IPS-20b (cell line): Measurements from ENCODE around the gene MAP3K21.
A peak's percentile ranks its signal among the peaks of the same experiment; 100 is the strongest.

Experiments used
- H3K27ac ChIP-seq: one replicate; pipeline ENCODE4 v1.5.1; 2013; ENCODE audit warnings: low read length
- H3K27me3 ChIP-seq: 2 replicates; pipeline ENCODE4 v1.6.1; 2013; ENCODE audit warnings: mild to moderate bottlenecking, low read length, inconsistent platforms; ENCODE audit not compliant: insufficient read depth
- H3K36me3 ChIP-seq: 2 replicates; pipeline ENCODE4 v1.6.1; 2013; ENCODE audit warnings: low read depth, mild to moderate bottlenecking, inconsistent platforms, low read length, moderate library complexity; ENCODE audit not compliant: insufficient read depth
- H3K4me1 ChIP-seq: 2 replicates; pipeline ENCODE4 v1.6.1; 2013; ENCODE audit warnings: mild to moderate bottlenecking, control low read depth, inconsistent platforms, low read length, moderate library complexity; ENCODE audit not compliant: insufficient read depth
- H3K4me3 ChIP-seq: 2 replicates; pipeline ENCODE4 v1.5.1; 2013; ENCODE audit warnings: mild to moderate bottlenecking, low read length, inconsistent platforms
- H3K9ac ChIP-seq: 2 replicates; pipeline ENCODE4 v1.6.1; 2013; ENCODE audit warnings: low read depth, mild to moderate bottlenecking, inconsistent platforms, low read length, moderate library complexity
- H3K9me3 ChIP-seq: 2 replicates; pipeline ENCODE4 v1.6.1; 2013; ENCODE audit warnings: mild to moderate bottlenecking, low read depth, low read length, inconsistent platforms; ENCODE audit not compliant: insufficient read depth

MAP3K21 gene

GRCh38 chr1:233295975-233296322 is 31.6 kb upstream of the MAP3K21 start:
- Histone ChIP-seq H3K9ac (peak overlapping the region; percentile 90; the same call in 1 of the 2 replicates), H3K4me3 (peak overlapping the region; percentile 86; the same call in 1 of the 2 replicates), H3K27ac (no peak overlapping the region), H3K27me3 (no peaks in the 10 kb centered on the region), H3K36me3 (peaks cover 2% of the 10 kb centered on the region; the same call in 1 of the 2 replicates), H3K4me1 (peaks cover 30% of the 10 kb centered on the region), H3K9me3 (no peaks in the 10 kb centered on the region)

GRCh38 chr1:233299450-233299849 is 28.1 kb upstream of the MAP3K21 start:
- no peak overlapping the region for H3K9ac ChIP-seq
- peaks cover 4% of the 10 kb centered on the region; the same call in 1 of the 2 replicates for H3K9me3 ChIP-seq
- H3K4me3 ChIP-seq, result no peak overlapping the region
- no peak overlapping the region for H3K27ac ChIP-seq
- peaks cover 4% of the 10 kb centered on the region for H3K4me1 ChIP-seq
- no peaks in the 10 kb centered on the region for H3K27me3 ChIP-seq
- no peaks in the 10 kb centered on the region for H3K36me3 ChIP-seq

GRCh38 chr1:233300326-233300725 is 27.2 kb upstream of the MAP3K21 start:
- peaks cover 4% of the 10 kb centered on the region for H3K4me1 ChIP-seq
- H3K4me3 ChIP-seq, result no peak overlapping the region
- H3K27ac ChIP-seq, result no peak overlapping the region
- H3K9me3 ChIP-seq, result peaks cover 4% of the 10 kb centered on the region; the same call in 1 of the 2 replicates
- no peaks in the 10 kb centered on the region for H3K27me3 ChIP-seq
- H3K9ac ChIP-seq, result no peak overlapping the region
- H3K36me3 ChIP-seq, result no peaks in the 10 kb centered on the region

GRCh38 chr1:233304489-233305102 is 22.9 kb upstream of the MAP3K21 start:
- H3K27me3 ChIP-seq, result no peaks in the 10 kb centered on the region
- H3K4me1 ChIP-seq, result no peaks in the 10 kb centered on the region
- H3K27ac ChIP-seq, result no peak overlapping the region
- peaks cover 4% of the 10 kb centered on the region; the same call in 1 of the 2 replicates for H3K9me3 ChIP-seq
- H3K4me3 ChIP-seq, result no peak overlapping the region
- H3K9ac ChIP-seq, result no peak overlapping the region
- no peaks in the 10 kb centered on the region for H3K36me3 ChIP-seq

- Histone ChIP-seq H3K9me3 (no peaks in the 10 kb centered on the region), H3K27ac (no peak overlapping the region), H3K4me3 (no peak overlapping the region), H3K4me1 (peaks cover 4% of the 10 kb centered on the region; the same call in 1 of the 2 replicates), H3K36me3 (no peaks in the 10 kb centered on the region), H3K27me3 (no peaks in the 10 kb centered on the region), H3K9ac (no peak overlapping the region)
These were observed 13.9 kb upstream of the MAP3K21 start for GRCh38 chr1:233313434-233314155.

- Histone ChIP-seq H3K4me3 (no peak overlapping the region), H3K27ac (no peak overlapping the region)
These were observed 11.7 kb upstream of the MAP3K21 start for GRCh38 chr1:233315718-233316301.

GRCh38 chr1:233316473-233316872 is 11.1 kb upstream of the MAP3K21 start:
- no peaks in the 10 kb centered on the region for H3K9me3 ChIP-seq
- H3K9ac ChIP-seq, result no peak overlapping the region
- no peak overlapping the region for H3K27ac ChIP-seq
- no peak overlapping the region for H3K4me3 ChIP-seq
- peaks cover 4% of the 10 kb centered on the region; the same call in 1 of the 2 replicates for H3K4me1 ChIP-seq
- H3K36me3 ChIP-seq, result no peaks in the 10 kb centered on the region
- H3K27me3 ChIP-seq, result no peaks in the 10 kb centered on the region

More at GRCh38 chr1:233315718-233316301, 11.7 kb upstream of the MAP3K21 start:
- no peaks in the 10 kb centered on the region for H3K9me3 ChIP-seq
- no peak overlapping the region for H3K9ac ChIP-seq
- peaks cover 4% of the 10 kb centered on the region; the same call in 1 of the 2 replicates for H3K4me1 ChIP-seq
- no peaks in the 10 kb centered on the region for H3K36me3 ChIP-seq
- H3K27me3 ChIP-seq, result no peaks in the 10 kb centered on the region

- Histone ChIP-seq H3K4me3 (no peak overlapping the region), H3K36me3 (no peaks in the 10 kb centered on the region), H3K27me3 (no peaks in the 10 kb centered on the region), H3K27ac (no peak overlapping the region), H3K4me1 (no peaks in the 10 kb centered on the region), H3K9me3 (no peaks in the 10 kb centered on the region), H3K9ac (no peak overlapping the region)
These were observed 8.3 kb upstream of the MAP3K21 start for GRCh38 chr1:233319272-233319671.

GRCh38 chr1:233320023-233320422 is 7.5 kb upstream of the MAP3K21 start:
- H3K4me1 ChIP-seq, result no peaks in the 10 kb centered on the region
- H3K27ac ChIP-seq, result no peak overlapping the region
- no peaks in the 10 kb centered on the region for H3K9me3 ChIP-seq
- H3K4me3 ChIP-seq, result no peak overlapping the region
- no peaks in the 10 kb centered on the region for H3K27me3 ChIP-seq
- no peak overlapping the region for H3K9ac ChIP-seq
- H3K36me3 ChIP-seq, result no peaks in the 10 kb centered on the region

GRCh38 chr1:233323718-233324117 is 3.8 kb upstream of the MAP3K21 start:
- Histone ChIP-seq H3K9me3 (no peaks in the 10 kb centered on the region), H3K27ac (no peak overlapping the region), H3K27me3 (peaks cover 23% of the 10 kb centered on the region), H3K36me3 (no peaks in the 10 kb centered on the region), H3K4me3 (no peak overlapping the region), H3K4me1 (no peaks in the 10 kb centered on the region), H3K9ac (no peak overlapping the region)

- H3K9ac ChIP-seq, result no peak overlapping the region
- peaks cover 7% of the 10 kb centered on the region; the same call in 1 of the 2 replicates for H3K4me1 ChIP-seq
- H3K9me3 ChIP-seq, result no peaks in the 10 kb centered on the region
- no peaks in the 10 kb centered on the region for H3K36me3 ChIP-seq
- H3K27ac ChIP-seq, result no peak overlapping the region
- H3K27me3 ChIP-seq, result peaks cover 37% of the 10 kb centered on the region
- peak overlapping the region; percentile 64 for H3K4me3 ChIP-seq
These were observed 1.2 kb upstream of the MAP3K21 start for GRCh38 chr1:233326319-233326718.
